ENCODE measurements around the gene COQ8A. TPM values are rescaled to one million over a fixed set of nuclear protein-coding genes. Genes with fewer than 3 reads are reported as not detected.
A peak's percentile ranks its signal among the peaks of the same experiment; 100 is the strongest.

The COQ8A gene
- total RNA-seq, 1 donor from 2014 or later: 33.8 TPM

DNA sequence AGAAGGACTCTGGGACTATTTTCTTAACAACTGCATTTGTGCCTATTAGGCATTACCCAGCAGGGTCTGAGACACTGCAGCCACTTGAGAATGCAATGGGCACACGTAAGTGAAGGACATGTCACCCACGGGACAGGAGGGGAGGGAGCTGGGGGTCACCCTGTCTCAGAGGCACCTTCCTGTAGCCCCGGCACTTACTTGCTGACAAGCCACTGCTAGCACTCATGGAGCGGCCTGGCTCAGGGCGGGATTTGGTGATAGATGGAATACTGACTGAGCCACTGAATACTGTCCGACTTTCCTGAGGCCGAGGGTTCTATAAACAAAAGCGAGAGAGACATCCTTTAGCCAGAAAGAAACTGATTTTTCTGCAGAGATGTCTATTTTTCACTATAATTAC lies 64.7 kb downstream of the COQ8A start:
- Mint-ChIP-seq H3K27me3 (ENCODE audit: insufficient read depth) (no peaks in the 10 kb centered on the region), H3K4me1 (ENCODE audit: low read depth) (no peaks in the 10 kb centered on the region), H3K27ac (no peak overlapping the region), H3K4me3 (no peak overlapping the region), H3K9me3 (no peaks in the 10 kb centered on the region), H3K36me3 (ENCODE audit: low read depth) (no peaks in the 10 kb centered on the region)
- no peak for DNase-seq (ENCODE audit: low spot score)
- intact Hi-C loops (cut with micrococcal nuclease): no loop called here

- Mint-ChIP-seq H3K27ac (no peak overlapping the region), H3K4me1 (ENCODE audit: low read depth) (no peaks in the 10 kb centered on the region), H3K9me3 (no peaks in the 10 kb centered on the region), H3K4me3 (no peak overlapping the region), H3K36me3 (ENCODE audit: low read depth) (no peaks in the 10 kb centered on the region), H3K27me3 (ENCODE audit: insufficient read depth) (peaks cover 5% of the 10 kb centered on the region)
- DNase-seq (ENCODE audit: low spot score): no peak
- intact Hi-C loops (cut with micrococcal nuclease): no loop called here
Measured at GRCh38 chr1:227006226-227006796, 66.2 kb downstream of the COQ8A start.

DNA sequence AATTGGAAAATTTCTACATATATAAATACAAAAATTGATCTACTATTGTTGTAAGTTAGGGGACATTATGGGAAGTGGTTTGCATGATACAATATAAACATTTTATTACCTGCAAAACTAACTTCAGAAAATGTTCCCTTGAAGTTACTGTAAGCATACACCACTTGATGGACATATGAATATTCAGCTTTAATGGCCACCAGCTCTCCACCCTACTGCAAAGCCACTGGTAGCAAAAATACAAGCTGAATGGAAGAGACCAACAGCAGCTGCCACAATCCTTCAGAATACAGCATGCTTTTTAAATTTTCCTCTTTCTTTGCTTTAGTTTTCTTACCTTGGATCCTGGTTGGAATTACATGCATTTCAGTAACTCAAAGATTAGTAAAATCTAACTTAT lies 69.8 kb downstream of the COQ8A start:
- Mint-ChIP-seq H3K9me3 (no peaks in the 10 kb centered on the region), H3K36me3 (ENCODE audit: low read depth) (no peaks in the 10 kb centered on the region), H3K27me3 (ENCODE audit: insufficient read depth) (peaks cover 11% of the 10 kb centered on the region), H3K4me1 (ENCODE audit: low read depth) (no peaks in the 10 kb centered on the region), H3K27ac (no peak overlapping the region), H3K4me3 (no peak overlapping the region)
- intact Hi-C loops (cut with micrococcal nuclease): no loop called here
- no peak for DNase-seq (ENCODE audit: low spot score)

GRCh38 chr1:227010645-227011044 lies 70.6 kb downstream of the COQ8A start:
- no peak overlapping the region for H3K4me3 Mint-ChIP-seq
- H3K27ac Mint-ChIP-seq: peak overlapping the region; percentile 3
- H3K9me3 Mint-ChIP-seq: no peaks in the 10 kb centered on the region

GRCh38 chr1:227016990-227017389 lies 76.9 kb downstream of the COQ8A start:
- H3K27ac Mint-ChIP-seq: no peak overlapping the region
- no peaks in the 10 kb centered on the region for H3K4me1 Mint-ChIP-seq (ENCODE audit: low read depth)
- no peaks in the 10 kb centered on the region for H3K36me3 Mint-ChIP-seq (ENCODE audit: low read depth)
- peaks cover 6% of the 10 kb centered on the region for H3K27me3 Mint-ChIP-seq (ENCODE audit: insufficient read depth)
- H3K4me3 Mint-ChIP-seq: no peak overlapping the region
- no peaks in the 10 kb centered on the region for H3K9me3 Mint-ChIP-seq
- intact Hi-C loops (cut with micrococcal nuclease): no loop called here
- no peak for DNase-seq (ENCODE audit: low spot score)

More at GRCh38 chr1:227010645-227011044, 70.6 kb downstream of the COQ8A start:
- DNase-seq (ENCODE audit: low spot score): no peak
- Mint-ChIP-seq H3K36me3 (ENCODE audit: low read depth) (no peaks in the 10 kb centered on the region), H3K4me1 (ENCODE audit: low read depth) (no peaks in the 10 kb centered on the region), H3K27me3 (ENCODE audit: insufficient read depth) (peaks cover 11% of the 10 kb centered on the region)
- intact Hi-C loops (cut with micrococcal nuclease): no loop called here

DNA sequence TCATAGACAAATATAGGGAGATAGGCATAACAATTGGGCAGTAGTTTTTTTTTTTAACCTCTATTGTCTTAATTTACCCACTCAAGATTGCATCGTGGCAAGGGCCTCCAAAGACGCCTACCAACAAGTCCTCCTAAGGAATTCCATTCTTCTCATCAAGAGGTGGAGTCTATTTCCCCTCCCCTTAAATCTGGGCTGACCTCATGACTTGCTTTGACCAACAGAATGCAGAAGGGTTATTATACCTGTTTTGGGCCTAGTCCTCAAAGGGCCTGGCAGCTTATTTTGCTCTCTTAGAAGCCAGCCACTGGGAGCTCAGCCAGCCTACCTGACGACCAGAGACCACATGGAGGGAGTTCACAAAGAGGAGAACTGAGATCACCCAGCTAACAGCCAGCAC lies 92.3 kb downstream of the COQ8A start:
- Mint-ChIP-seq H3K9me3 (no peaks in the 10 kb centered on the region), H3K4me3 (no peak overlapping the region), H3K4me1 (ENCODE audit: low read depth) (no peaks in the 10 kb centered on the region), H3K27me3 (ENCODE audit: insufficient read depth) (peaks cover 1% of the 10 kb centered on the region), H3K36me3 (ENCODE audit: low read depth) (no peaks in the 10 kb centered on the region), H3K27ac (no peak overlapping the region)
- no peak for DNase-seq (ENCODE audit: low spot score)
- intact Hi-C loops (cut with micrococcal nuclease): no loop called here

DNA sequence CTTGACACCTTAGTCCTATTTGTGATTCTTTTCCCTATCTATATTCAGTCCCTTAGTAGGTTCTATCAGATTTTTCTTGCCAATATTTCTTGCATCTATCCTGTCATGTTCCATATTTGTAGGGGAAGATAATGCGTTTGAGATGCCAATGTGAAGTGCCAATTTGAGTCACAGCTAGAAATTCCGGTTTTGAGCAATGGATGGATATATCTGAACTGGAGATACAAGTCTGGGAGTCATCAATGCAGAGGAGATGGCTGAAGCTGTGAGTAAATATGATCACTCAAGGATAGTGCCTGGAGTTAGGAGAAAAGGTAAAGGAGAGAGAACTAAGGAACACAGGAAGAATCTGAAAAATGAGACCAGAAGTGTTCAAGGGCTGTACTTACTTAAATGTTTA lies 93.8 kb downstream of the COQ8A start:
- DNase-seq (ENCODE audit: low spot score): no peak
- Mint-ChIP-seq H3K27ac (no peak overlapping the region), H3K27me3 (ENCODE audit: insufficient read depth) (peaks cover 1% of the 10 kb centered on the region), H3K36me3 (ENCODE audit: low read depth) (no peaks in the 10 kb centered on the region), H3K4me3 (no peak overlapping the region), H3K9me3 (no peaks in the 10 kb centered on the region), H3K4me1 (ENCODE audit: low read depth) (no peaks in the 10 kb centered on the region)
- intact Hi-C loops (cut with micrococcal nuclease): no loop called here

DNA sequence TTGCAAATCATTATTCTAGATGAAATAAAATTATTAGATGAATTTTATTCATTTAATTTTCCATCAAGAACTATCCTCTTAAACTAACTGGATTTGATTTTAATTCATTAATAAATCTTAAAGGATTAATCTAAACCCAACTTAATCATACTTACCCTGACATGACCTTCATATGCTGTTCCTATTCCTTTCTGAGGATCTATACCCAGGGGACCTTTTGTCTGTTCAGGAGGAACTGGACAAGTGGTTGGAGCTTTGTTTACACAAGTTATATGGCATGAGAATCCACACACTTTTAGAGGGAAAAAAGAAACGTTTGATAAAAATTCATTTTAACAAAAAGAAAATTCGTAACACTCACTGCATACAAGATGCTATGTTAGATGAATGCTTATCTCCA lies 95.2 kb downstream of the COQ8A start:
- no peak overlapping the region for H3K27ac Mint-ChIP-seq
- no peaks in the 10 kb centered on the region for H3K36me3 Mint-ChIP-seq (ENCODE audit: low read depth)
- no peak overlapping the region for H3K4me3 Mint-ChIP-seq
- no peak for DNase-seq (ENCODE audit: low spot score)
- H3K4me1 Mint-ChIP-seq (ENCODE audit: low read depth): no peaks in the 10 kb centered on the region
- intact Hi-C loops (cut with micrococcal nuclease): no loop called here
- H3K27me3 Mint-ChIP-seq (ENCODE audit: insufficient read depth): peaks cover 1% of the 10 kb centered on the region
- no peaks in the 10 kb centered on the region for H3K9me3 Mint-ChIP-seq

DNA sequence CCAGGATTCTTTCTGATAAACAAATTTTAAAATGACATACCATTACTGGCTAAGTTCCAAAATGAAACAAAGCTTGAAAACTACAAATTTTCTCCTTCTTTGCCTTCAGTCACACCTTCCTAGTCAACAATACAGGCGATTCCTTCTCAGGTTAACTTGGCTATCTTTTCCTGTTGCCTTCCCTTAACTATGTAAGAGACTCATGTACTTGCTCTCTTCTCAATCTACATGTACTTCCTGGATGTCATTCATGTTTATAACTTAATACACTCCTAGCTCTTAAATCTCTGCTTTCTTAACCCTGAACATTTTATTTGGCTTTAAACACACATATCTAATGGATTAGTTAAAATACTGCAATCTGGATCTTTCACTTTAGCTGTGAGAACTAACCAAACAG lies 97.0 kb downstream of the COQ8A start:
- Mint-ChIP-seq H3K4me3 (no peak overlapping the region), H3K27ac (no peak overlapping the region), H3K36me3 (ENCODE audit: low read depth) (no peaks in the 10 kb centered on the region), H3K9me3 (no peaks in the 10 kb centered on the region), H3K27me3 (ENCODE audit: insufficient read depth) (peaks cover 6% of the 10 kb centered on the region), H3K4me1 (ENCODE audit: low read depth) (no peaks in the 10 kb centered on the region)
- intact Hi-C loops (cut with micrococcal nuclease): no loop called here
- no peak for DNase-seq (ENCODE audit: low spot score)

Other genes starting within 250 kb of the COQ8A start
- gene ITPKB, start 201.0 kb upstream of the COQ8A start, total RNA-seq: 38.3 and 38.5 TPM in 2 replicates
- 13.5 and 14.3 TPM in 2 replicates for gene PSEN2, start 69.7 kb upstream of the COQ8A start, total RNA-seq

Data from activated T-helper 1 cell treated with anti-CD3 and anti-CD28 coated beads, Interleukin-12 subunit alpha, Interleukin-12 subunit beta, Interleukin-2, Interleukin-4 antibody, amounts not matched to agents 30 ng/mL and 10 ng/mL and 1 ng/mL, durations not matched to agents 14 hours and 24 hours and 36 hours (primary cell).